ENCODE measurements around the gene RUBCNL. TPM values are rescaled to one million over a fixed set of nuclear protein-coding genes. Genes with fewer than 3 reads are reported as not detected.

Gene RUBCNL
- total and polyA plus RNA-seq, 2 donors (not counting 3 experiments of a cell fraction or from before 2014, with no cell fraction given): not detected

DNA sequence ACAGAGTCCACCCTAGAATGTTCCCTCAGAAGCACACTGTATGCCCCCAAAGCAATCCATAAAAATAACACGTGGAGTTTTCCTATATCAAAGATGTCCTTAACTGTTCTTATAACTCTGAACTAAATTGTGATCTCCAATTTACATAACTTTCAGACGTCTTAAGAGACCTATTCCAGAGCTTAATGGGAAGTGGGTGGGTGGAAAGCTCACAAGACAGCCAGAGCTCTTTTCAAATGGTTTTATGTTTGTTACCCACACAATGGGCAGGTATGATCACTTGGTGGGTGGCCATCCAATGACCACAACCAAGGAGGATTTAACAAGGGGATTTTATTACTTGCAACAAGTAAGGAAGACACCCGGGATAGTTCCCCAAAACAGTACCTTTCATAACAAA, 93.6 kb downstream of the RUBCNL start:
- CTCF ChIA-PET: interaction anchor here (0.9 kb wide), 1 partner anchor 427 kb away, joined by 3 read pairs; no protein-coding TSS in a partner anchor
- BruUV-seq (replicated peaks): no TSS peak

More for the DNA sequence above, 93.6 kb downstream of the RUBCNL start:
- Histone ChIP-seq H3K79me2 (ENCODE audit: control insufficient read depth, insufficient read depth, low read length) (no peaks in the 10 kb centered on the region), H3K4me2 (ENCODE audit: insufficient read depth, low read length) (no peak overlapping the region), H3K9ac (replicated peaks; ENCODE audit: extremely low read depth, insufficient read depth, low read length) (no peak overlapping the region), H3K9me1 (replicated peaks; ENCODE audit: control insufficient read depth, extremely low read depth, insufficient read depth, low read length) (no peaks in the 10 kb centered on the region), H3K9me3 (replicated peaks; ENCODE audit: control insufficient read depth, insufficient read depth, low read length) (no peaks in the 10 kb centered on the region), H3K27me3 (ENCODE audit: control insufficient read depth in 2 of 2, insufficient read depth in 2 of 2, low read length in 2 of 2) (no peaks in the 10 kb centered on the region), H3K27ac (ENCODE audit: insufficient read depth, low read depth, low read length) (no peak overlapping the region), H4K20me1 (replicated peaks; ENCODE audit: control insufficient read depth, extremely low read depth, insufficient read depth, low read length) (no peaks in the 10 kb centered on the region), H2AFZ (ENCODE audit: low read depth, low read length) (no peak overlapping the region), H3K36me3 (ENCODE audit: control insufficient read depth in 2 of 2, extremely low read depth in 1 of 2, insufficient read depth in 2 of 2, low read length in 2 of 2) (no peaks in the 10 kb centered on the region), H3K4me3 (replicated peaks in 1 of 3; ENCODE audit: insufficient read depth in 1 of 3, low read depth in 1 of 3, low read length in 3 of 3) (no peak overlapping the region), H3K4me1 (ENCODE audit: control insufficient read depth, extremely low read depth, insufficient read depth, low read length) (peaks cover 29% of the 10 kb centered on the region)
- intact Hi-C loops (cut with micrococcal nuclease) (no loop called here), dilution Hi-C loops (cut with MboI; ENCODE audit: extremely low pct_ligation_motif_present, low sequenced_read_pairs) (no loop called here)
- POLR2A ChIA-PET: no interaction called here
- DNase-seq (ENCODE audit: low read depth, low spot score) (no peak), FAIRE-seq (no peak)
- TF ChIP-seq GATA2 (IDR thresholded peaks at IDR 0.05; ENCODE audit: insufficient read depth, insufficient read length, low read depth, low read length): no peak
- TF ChIP-seq, protein P1, sequence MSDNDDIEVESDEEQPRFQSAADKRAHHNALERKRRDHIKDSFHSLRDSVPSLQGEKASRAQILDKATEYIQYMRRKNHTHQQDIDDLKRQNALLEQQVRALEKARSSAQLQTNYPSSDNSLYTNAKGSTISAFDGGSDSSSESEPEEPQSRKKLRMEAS (IDR thresholded peaks at IDR 0.05; ENCODE audit: insufficient read depth, insufficient read length): no peak
- no peak for TF ChIP-seq FOS (IDR thresholded peaks at IDR 0.05; ENCODE audit: borderline replicate concordance, insufficient read depth, low read length)
- no peak for TF ChIP-seq POLR2AphosphoS5 (IDR thresholded peaks at IDR 0.05; ENCODE audit: insufficient read depth, low read depth, low read length)
- no peak for TF ChIP-seq EZH2 (IDR thresholded peaks at IDR 0.05; ENCODE audit: borderline replicate concordance, low read depth, low read length, severe bottlenecking)

Small RNAs within 50 kb of the gene (small RNA-seq; reads per million reads assigned to genes)
- gene RNU2-6P (ENCODE audit: insufficient read depth, insufficient read length, low read depth, low replicate concordance) (not detected), gene RNU6-68P (ENCODE audit: insufficient read depth, insufficient read length, low read depth, low replicate concordance) (not detected)

Other genes with a start within 250 kb of the RUBCNL start
- 0.14 and 0.38 TPM in 2 replicates for gene LCP1, start 205.1 kb downstream of the RUBCNL start, total RNA-seq
- 0.08 and 0.18 TPM in 2 replicates for gene LCP1, start 205.1 kb downstream of the RUBCNL start, polyA plus RNA-seq
- not detected in 2 replicates for gene LRRC63, start 175.3 kb downstream of the RUBCNL start, total RNA-seq
- gene LRRC63, start 175.3 kb downstream of the RUBCNL start, polyA plus RNA-seq: 0.04 TPM in 1 of 2 replicates, not detected in the other
- gene LRCH1, start 165.9 kb upstream of the RUBCNL start, total RNA-seq: 16.5 and 24.0 TPM in 2 replicates
- gene LRCH1, start 165.9 kb upstream of the RUBCNL start, polyA plus RNA-seq: 4.0 and 5.4 TPM in 2 replicates